Measurements from ENCODE around the gene MZT2B.
"Not testable (repeated sequence)": the region's sequence is repeated elsewhere in the genome, so short reads cannot be mapped to it uniquely, and the experiment has no call there.

The MZT2B gene

DNA sequence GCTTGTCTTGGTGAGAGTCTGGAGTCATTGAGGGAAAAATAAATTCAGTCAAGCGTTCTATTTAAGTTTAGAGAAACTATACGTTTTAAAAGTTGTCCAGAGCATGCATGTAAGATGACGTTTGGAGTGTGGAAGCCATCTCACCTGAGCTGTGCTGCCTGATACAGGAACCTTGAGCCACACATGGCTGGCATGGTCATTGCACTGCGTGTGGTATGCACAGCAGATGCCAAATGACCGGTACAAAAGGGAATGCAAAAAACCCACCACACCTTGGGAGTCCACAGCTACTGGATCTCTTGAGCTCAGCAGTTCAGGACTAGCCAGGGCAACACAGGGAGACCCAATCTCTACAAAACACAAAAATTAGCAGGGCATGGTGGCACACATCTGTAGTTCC lies 4.3 kb downstream of the MZT2B start:
- TF ChIP-seq, protein P1, sequence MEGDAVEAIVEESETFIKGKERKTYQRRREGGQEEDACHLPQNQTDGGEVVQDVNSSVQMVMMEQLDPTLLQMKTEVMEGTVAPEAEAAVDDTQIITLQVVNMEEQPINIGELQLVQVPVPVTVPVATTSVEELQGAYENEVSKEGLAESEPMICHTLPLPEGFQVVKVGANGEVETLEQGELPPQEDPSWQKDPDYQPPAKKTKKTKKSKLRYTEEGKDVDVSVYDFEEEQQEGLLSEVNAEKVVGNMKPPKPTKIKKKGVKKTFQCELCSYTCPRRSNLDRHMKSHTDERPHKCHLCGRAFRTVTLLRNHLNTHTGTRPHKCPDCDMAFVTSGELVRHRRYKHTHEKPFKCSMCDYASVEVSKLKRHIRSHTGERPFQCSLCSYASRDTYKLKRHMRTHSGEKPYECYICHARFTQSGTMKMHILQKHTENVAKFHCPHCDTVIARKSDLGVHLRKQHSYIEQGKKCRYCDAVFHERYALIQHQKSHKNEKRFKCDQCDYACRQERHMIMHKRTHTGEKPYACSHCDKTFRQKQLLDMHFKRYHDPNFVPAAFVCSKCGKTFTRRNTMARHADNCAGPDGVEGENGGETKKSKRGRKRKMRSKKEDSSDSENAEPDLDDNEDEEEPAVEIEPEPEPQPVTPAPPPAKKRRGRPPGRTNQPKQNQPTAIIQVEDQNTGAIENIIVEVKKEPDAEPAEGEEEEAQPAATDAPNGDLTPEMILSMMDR (conservative IDR thresholded peaks at IDR 0.05) = no peak
- TF ChIP-seq ZFX (IDR thresholded peaks at IDR 0.05) = no peak
- H3K27ac ChIP-seq = no peak overlapping the region

DNA sequence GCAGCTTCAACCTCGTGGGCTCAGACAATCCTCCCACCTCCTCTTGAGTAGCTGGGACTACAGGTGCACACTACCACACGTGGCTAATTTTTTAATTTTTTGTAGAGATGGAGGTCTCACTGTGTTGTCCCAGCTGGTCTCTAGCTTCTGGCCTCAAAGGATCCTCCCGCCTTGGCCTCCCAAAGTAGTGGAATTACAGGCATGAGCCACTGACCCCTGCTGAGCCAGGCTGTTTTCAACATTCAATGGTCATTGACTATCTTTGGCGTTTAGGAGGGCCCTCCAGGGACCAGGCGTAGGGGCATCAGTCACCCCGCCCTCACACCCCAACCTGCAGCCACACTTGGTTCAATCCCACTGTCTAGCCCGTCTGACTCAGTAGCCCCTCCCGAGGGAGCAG lies 5.2 kb downstream of the MZT2B start:
- TF ChIP-seq, protein P1 (conservative IDR thresholded peaks at IDR 0.05) = no peak
- TF ChIP-seq ZFX (IDR thresholded peaks at IDR 0.05) = no peak
- no peak overlapping the region for H3K27ac ChIP-seq

DNA sequence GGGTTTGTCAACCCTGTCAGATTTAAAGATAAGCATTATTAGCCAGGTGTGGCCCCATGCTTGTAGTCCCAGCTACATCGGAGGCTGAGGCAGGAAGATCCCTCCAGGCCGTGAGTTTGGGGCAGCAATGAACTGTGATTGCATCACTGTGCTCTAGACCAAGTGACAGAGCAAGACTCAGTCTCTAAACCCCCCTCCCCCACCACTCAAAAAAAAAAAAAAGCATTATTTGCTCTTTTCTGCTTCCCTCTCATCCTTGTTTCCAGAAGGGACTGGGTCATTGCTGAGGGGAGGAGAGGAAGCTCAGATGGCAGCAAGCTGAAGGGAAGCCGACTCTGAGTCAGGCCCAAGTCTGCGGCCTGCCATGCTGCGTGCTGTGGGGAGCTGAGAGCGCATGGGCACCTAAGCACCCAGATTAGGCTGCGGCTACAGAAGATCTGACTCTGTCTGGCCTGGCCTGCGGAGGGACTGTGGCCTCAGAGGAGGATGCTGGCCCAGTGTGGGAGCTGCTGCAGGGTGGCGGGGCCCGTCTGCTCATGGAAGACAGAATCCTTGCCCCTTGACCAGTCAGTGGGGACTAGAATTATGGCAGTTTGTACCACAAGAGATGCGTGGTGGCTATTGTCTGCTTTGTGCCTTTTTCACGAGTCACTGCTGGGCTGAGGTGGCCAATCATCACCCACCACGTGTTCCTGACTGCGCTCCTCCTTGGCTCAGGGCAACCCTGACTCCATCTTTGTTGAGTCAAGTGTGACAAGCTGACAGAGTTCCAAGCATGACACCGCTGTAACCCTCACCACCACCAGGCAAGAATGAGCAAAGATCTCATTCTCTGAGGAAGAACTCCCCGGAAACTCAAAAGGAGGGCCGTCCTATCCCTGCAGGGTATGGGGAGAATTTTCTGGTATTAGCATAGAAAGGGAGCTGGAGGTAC lies 6.1 kb downstream of the MZT2B start:
- not testable (repeated sequence) for H3K27ac ChIP-seq

DNA sequence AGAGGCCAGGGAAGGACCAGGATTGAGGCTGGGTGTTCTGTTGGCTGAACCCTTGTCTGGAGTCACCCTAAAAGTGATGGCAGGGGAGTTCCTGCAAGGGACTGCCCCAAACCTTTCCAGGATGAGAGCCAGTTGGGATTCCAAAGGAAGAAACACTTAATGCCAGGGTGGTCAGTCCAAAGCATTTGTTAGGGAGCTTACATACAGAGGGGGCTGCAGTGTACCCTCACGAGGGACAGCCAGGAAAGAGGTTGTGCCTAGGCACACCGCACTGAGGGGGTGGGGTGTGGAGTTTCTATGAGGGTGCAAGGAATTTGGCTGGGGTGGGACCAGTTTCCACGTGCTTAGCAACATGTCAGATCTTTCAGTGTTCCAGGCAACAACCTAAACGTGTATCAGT lies 6.9 kb downstream of the MZT2B start:
- H3K27ac ChIP-seq = not testable (repeated sequence)

DNA sequence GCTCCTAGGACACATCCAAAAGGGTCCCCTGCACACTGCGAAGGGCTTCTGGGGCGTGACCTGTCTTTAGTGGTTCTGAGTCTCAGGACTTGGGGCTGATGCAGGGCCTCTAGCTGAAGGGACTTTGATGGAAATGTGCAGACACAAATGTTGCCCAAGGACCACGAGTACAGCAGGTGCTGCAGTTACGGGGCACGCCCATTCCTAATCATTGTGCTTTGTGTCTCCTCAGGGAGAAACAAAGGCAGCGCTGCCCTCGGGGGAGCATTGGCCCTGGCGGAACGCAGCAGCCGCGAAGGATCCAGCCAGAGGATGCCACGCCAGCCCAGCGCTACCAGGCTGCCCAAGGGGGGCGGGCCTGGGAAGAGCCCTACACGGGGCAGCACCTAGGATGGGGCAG lies 8.2 kb downstream of the MZT2B start:
- TF ChIP-seq ZFX (IDR thresholded peaks at IDR 0.05) = no peak
- TF ChIP-seq, protein P1 (conservative IDR thresholded peaks at IDR 0.05) = no peak
- no peak overlapping the region for H3K27ac ChIP-seq

DNA sequence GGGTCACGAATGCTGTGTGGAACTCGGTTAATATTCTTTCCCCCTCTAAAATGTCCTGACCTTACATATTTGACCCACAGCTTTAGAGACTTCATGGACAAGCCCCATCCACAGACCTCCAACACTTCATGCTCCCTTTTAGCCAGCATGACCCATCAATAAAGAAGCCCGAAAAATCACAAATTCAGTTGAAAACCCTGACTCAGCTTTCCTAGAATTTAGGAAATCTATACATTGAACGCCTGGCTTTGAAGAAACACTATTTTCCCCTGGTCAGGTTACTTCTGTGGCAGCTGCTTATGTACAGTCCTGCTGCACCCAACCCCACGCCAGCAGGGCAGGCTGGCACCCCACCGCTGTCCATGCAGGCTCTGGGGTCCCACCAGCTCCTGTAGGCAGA lies 9.3 kb downstream of the MZT2B start:
- H3K27ac ChIP-seq = not testable (repeated sequence)

DNA sequence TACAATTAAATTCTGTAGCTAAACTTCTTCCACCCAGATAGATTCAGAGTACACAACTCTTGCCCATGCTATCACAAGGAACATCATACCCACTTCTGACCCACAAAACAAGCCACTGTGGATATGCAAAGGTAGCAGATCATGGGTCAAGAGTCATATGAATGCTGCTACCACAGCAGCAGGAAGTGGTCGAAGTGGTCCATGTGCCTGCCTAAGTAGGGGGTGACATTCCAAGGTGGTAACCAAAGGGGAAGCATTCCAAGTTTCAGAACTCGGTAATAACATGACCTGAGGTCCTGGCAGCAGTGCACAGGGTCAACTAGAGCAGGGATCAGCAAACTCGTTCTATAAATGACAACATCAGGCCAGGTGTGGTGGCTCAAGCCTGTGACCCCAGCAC lies 10.4 kb downstream of the MZT2B start:
- not testable (repeated sequence) for H3K27ac ChIP-seq

DNA sequence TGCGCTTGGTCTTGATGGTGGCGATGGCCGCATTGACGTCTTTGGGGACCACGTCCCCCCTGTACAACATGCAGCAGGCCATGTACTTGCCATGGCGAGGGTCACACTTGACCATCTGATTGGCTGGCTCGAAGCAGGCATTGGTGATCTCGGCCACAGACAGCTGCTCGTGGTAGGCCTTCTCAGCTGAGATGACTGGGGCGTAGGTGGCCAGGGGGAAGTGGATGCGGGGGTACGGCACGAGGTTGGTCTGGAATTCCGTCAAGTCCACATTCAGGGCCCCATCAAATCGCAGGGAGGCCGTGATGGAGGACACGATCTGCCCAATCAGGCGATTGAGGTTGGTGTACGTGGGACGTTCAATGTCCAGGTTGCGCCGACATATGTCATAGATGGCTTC lies 11.8 kb downstream of the MZT2B start:
- H3K27ac ChIP-seq = not testable (repeated sequence)

DNA sequence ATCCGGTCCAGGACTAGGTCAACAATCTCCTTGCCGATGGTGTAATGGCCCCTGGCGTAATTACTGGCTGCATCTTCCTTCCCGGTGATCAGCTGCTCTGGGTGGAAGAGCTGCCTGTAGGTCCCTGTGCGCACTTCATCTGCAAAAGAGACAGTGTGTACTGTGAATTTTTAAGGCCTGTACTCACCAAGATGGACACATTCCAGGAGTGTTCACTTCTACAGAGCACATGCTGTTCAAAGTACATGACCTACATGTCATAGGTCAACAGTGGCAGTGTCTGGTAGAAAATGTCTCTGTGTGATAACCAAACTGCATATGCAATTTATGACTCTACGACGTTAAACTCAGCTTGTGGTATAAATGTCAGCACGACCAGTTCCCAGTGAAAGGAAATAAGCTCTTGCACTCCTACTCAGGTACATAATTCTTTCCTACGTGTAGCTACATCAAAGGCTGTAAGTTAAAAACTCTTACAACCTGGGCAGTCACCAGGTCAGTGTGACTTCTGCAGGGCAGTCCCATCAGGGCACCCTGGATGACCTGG lies 13.1 kb downstream of the MZT2B start:
- peak overlapping the region; percentile 72 for H3K27ac ChIP-seq

DNA sequence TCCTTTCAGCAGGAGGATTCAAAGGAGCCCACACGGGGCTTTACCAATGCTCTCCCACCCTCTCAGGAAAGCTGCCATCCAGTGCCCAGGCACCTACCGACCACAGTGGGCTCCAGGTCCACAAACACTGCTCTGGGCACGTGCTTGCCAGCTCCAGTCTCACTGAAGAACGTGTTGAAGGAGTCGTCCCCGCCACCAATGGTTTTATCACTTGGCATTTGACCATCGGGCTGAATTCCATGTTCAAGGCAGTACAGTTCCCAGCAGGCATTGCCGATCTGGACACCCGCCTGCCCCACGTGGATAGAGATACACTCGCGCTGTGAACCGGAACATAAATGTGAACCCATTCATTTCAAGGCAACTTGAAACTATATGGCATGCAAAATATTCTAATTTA lies 14.0 kb downstream of the MZT2B start:
- peak overlapping the region; percentile 72 for H3K27ac ChIP-seq

DNA sequence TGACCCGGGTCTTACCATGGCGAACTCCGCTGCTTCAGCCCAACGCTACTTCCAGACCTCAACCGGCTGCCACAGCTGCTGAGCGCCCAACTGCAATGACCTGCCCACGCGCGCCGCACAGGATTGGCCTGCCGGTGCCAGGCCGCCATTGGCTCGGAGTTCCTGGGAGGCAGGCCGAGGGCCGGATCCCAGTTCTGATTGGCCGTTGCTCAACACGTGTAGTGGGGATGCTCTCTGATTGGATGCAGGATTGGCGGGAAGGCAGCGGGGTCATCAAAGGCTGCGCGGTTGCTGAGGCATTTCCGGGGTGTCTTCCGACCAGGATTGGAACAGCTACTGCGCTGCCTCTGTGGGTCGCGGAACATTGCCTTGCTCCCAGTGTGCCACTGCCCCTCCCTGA lies 16.3 kb downstream of the MZT2B start, which contains the start of gene TUBA3E:
Gene TUBA3E (minus strand): TSS at position 97 of the 400 bp plus-strand sequence. CDS start 79 bp downstream, at position 18.
- TF ChIP-seq, protein P1 (conservative IDR thresholded peaks at IDR 0.05) = no peak
- TF ChIP-seq ZFX (IDR thresholded peaks at IDR 0.05) = no peak
- no peak within 1 kb of the TSS for H3K27ac ChIP-seq

DNA sequence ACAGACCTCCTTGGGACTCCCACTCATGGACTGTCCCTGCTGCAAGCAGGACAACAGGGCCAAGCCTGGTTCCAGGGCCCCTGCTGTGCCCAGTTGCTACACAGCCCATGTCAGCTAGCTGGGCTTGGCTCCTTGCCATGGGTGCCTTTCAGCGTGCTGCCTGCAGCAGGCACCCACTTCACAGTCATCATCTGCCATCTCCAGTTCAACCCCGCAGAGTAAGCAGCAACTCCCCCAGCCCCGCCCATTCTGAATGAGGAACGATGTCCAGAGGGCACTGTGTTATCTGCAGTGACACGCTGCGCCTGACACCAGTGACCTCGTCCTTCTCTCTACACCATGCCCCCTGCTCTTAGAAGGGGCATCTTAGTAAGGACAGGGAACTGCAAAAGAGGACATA lies 20.5 kb downstream of the MZT2B start:
- not testable (repeated sequence) for H3K27ac ChIP-seq

DNA sequence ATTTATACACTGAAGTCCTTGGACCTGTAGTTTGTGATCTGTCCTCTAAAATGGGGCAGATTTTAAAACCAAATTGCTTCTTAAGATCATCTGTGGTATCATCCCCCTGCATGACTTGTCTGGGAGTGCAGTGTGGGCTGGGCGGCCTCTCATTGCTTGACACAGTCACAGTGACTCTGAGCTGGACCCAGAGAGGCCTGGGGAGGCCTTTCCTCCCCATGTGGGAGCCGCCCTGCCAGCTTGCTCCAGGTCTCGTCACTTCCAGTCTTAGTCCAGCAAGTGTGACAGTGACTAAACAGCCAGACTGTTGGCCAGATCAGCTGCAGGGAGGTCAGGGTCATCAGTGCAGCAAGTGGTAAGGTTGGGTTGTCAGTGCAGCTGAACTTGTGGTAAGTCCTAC lies 21.1 kb downstream of the MZT2B start:
- H3K27ac ChIP-seq = not testable (repeated sequence)

DNA sequence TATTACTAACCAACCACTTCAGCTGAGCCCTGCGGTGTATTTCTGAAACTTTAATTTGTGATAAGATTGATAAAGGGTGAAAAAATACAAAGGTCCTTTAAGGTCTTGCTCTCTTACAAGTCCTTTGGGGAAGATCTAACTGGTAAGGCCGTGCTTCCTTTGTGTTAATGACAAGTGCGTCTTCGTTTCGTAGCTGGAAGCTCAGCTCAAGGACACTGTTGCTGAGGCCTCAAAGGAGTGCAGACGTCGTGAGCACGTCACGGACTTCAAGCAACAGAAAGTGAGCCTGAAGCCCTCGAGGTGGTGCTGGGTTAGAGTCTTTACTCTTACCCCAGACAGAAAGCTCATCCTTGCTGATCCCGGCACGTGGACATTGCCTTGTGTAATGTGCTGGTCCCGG lies 25.0 kb downstream of the MZT2B start:
- H3K27ac ChIP-seq = not testable (repeated sequence)

DNA sequence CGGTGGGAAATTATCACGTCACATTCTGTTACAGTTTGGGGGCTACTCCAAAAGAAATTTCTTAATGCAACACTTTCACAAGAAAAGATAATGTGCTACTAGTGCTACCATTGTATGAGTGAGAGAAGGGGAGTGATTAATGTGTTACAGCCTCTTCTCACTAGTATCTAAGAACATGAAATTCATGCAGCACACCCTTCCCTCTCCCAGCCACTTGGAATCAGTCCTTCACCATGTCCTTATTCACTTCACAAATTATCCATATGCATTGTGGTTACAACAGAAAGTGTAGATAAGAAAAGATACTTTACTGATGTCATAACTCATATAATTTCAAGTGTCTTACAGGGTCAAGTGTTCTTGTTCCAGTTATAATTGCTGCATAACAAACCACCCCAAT lies 37.1 kb downstream of the MZT2B start:
- not testable (repeated sequence) for H3K27ac ChIP-seq

DNA sequence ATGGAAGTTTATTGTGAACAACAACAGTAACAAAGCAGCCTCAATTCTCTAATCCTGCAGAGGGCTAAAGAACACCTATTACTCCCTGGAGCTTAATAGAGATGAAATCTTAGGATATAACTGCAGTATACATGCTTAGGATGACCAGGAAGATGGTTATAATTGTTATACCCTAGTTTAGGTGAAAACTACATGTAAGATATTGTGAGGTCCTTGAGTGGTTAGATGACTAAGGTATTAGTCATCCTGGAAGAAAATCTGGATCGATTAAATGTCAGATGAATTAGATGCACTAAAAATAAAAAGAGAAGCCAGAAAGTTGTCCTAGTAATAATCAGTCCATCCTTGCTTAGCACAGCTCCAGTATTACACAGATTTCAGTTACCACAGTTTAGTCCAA lies 38.4 kb downstream of the MZT2B start:
- not testable (repeated sequence) for H3K27ac ChIP-seq

DNA sequence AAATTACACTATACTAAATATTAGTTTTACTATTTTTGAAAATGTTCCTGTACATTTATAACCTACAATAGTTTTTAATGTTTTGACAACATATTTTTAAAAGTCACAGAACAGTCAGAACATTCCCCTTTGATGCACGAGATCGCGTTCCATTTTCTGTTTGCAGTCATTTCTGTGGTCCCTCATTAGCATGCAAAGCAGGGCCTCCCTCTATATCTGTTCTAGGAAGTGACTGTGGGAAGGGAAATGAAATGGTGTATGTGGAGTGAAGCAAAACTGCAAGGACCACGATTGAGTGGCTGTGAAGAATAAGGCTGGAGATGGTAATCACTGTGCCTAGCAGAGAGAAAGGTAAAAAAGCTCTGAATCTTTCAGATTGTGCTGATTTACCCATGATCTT lies 40.5 kb downstream of the MZT2B start:
- H3K27ac ChIP-seq = not testable (repeated sequence)

Data from C4-2B (cell line).